Spinal cord (tissue), 10 donors: Measurements from ENCODE around the gene LARP1B. TPM values are rescaled to one million over a fixed set of nuclear protein-coding genes. Genes with fewer than 3 reads are reported as not detected.
"Not testable (repeated sequence)": the region's sequence is repeated elsewhere in the genome, so short reads cannot be mapped to it uniquely, and the experiment has no call there.

ENCODE experiments used
- DNase-seq, 6 donors: peaks; one replicate each; pipeline versions ENCODE4 v3.0.0 to v3.0.0-alpha.2; 2013 to 2015; ENCODE audit warnings: low spot score in 6 of 6, low read depth in 4 of 6
- H3K27ac ChIP-seq: one replicate; pipeline ENCODE4 v1.5.1; 2013; ENCODE audit warnings: low read depth, low read length, control low read depth
- H3K27me3 ChIP-seq: one replicate; pipeline ENCODE4 v1.6.1; 2013; ENCODE audit warnings: low read length; ENCODE audit not compliant: control insufficient read depth, insufficient read depth
- H3K36me3 ChIP-seq: one replicate; pipeline ENCODE4 v1.6.1; 2013; ENCODE audit warnings: low read length; ENCODE audit not compliant: control insufficient read depth, insufficient read depth
- H3K4me1 ChIP-seq: one replicate; pipeline ENCODE4 v1.6.1; 2013; ENCODE audit warnings: low read length; ENCODE audit not compliant: control insufficient read depth, insufficient read depth
- H3K4me3 ChIP-seq: one replicate; pipeline ENCODE4 v1.5.1; 2013; ENCODE audit warnings: low read depth, low read length, control low read depth
- H3K9me3 ChIP-seq: one replicate; pipeline ENCODE4 v1.6.1; 2013; ENCODE audit warnings: low read length; ENCODE audit not compliant: control insufficient read depth, insufficient read depth
- WGBS: methylation state at CpG from one replicate; pipeline ENCODE4 v1.1.5; 2013; ENCODE audit warnings: missing lambda C conversion rate; ENCODE audit not compliant: insufficient coverage; 5-methylcytosine and 5-hydroxymethylcytosine counted together
- polyA plus RNA-seq, 2 donors: library from polyadenylated mRNA; unstranded; fragments of 120-200 nt; gene quantifications; one replicate each; pipeline ENCODE4 v1.2.1, GENCODE V29; 2013; ENCODE audit not compliant: insufficient read length in 2 of 2
- total RNA-seq, 2 donors: library from RNA; depleted of rRNA in 1 of 2; stranded (reverse); fragments of 120-200 nt in 1 of 2; fragments of >200 nt in 1 of 2; gene quantifications; one replicate each; pipeline versions ENCODE4 v1.2.3 to v1.2.4, GENCODE V29; 2013 to 2014
- donor health status: healthy.

Gene LARP1B
- total and polyA plus RNA-seq, 4 donors: 17.1 to 39.0 (median 26.4) TPM

- no CpG with 5 or more reads among the region's 3 CpGs for WGBS
Measured at GRCh38 chr4:128241019-128241418, 179.9 kb downstream of the LARP1B start.

GRCh38 chr4:128241425-128241913 is 180.4 kb downstream of the LARP1B start:
- Histone ChIP-seq H3K36me3 (no peaks in the 10 kb centered on the region), H3K4me3 (no peak overlapping the region), H3K27me3 (no peaks in the 10 kb centered on the region), H3K4me1 (no peaks in the 10 kb centered on the region), H3K27ac (no peak overlapping the region), H3K9me3 (no peaks in the 10 kb centered on the region)
- WGBS: 38% methylated on average over 2 of the region's 3 CpGs
- DNase-seq: peak in 2 of 6 donors; percentile 22 to 75

More at GRCh38 chr4:128241019-128241418, 179.9 kb downstream of the LARP1B start:
- Histone ChIP-seq H3K27me3 (no peaks in the 10 kb centered on the region), H3K4me1 (no peaks in the 10 kb centered on the region), H3K4me3 (no peak overlapping the region), H3K27ac (no peak overlapping the region), H3K36me3 (no peaks in the 10 kb centered on the region), H3K9me3 (no peaks in the 10 kb centered on the region)
- DNase-seq: no peak

GRCh38 chr4:128241981-128242380 is 180.9 kb downstream of the LARP1B start:
- Histone ChIP-seq H3K4me1 (no peaks in the 10 kb centered on the region), H3K9me3 (peaks cover 2% of the 10 kb centered on the region), H3K36me3 (no peaks in the 10 kb centered on the region), H3K27ac (no peak overlapping the region), H3K4me3 (no peak overlapping the region), H3K27me3 (no peaks in the 10 kb centered on the region)
- DNase-seq: no peak
- 80% methylated on average over 2 of the region's 3 CpGs for WGBS

- Histone ChIP-seq H3K27ac (no peak overlapping the region), H3K27me3 (no peaks in the 10 kb centered on the region), H3K4me3 (no peak overlapping the region), H3K4me1 (no peaks in the 10 kb centered on the region), H3K36me3 (no peaks in the 10 kb centered on the region), H3K9me3 (peaks cover 2% of the 10 kb centered on the region)
- no peak for DNase-seq
- 96% methylated on average over 3 of the region's 4 CpGs for WGBS
Measured at GRCh38 chr4:128242601-128243000, 181.5 kb downstream of the LARP1B start.

GRCh38 chr4:128244379-128244778 is 183.3 kb downstream of the LARP1B start:
- WGBS: 100% methylated on average over 1 of the region's 2 CpGs
- Histone ChIP-seq H3K36me3 (no peaks in the 10 kb centered on the region), H3K4me1 (no peaks in the 10 kb centered on the region), H3K27me3 (no peaks in the 10 kb centered on the region), H3K4me3 (no peak overlapping the region), H3K27ac (no peak overlapping the region), H3K9me3 (peaks cover 8% of the 10 kb centered on the region)
- no peak for DNase-seq

GRCh38 chr4:128245391-128245790 is 184.3 kb downstream of the LARP1B start:
- H3K27ac ChIP-seq, DNase-seq, H3K27me3 ChIP-seq, H3K4me3 ChIP-seq, H3K36me3 ChIP-seq, H3K4me1 ChIP-seq: not testable (repeated sequence)
- WGBS: 60% methylated on average over 1 of the region's 5 CpGs
- peaks cover 13% of the 10 kb centered on the region for H3K9me3 ChIP-seq

- Histone ChIP-seq H3K9me3 (peaks cover 15% of the 10 kb centered on the region), H3K4me1 (no peaks in the 10 kb centered on the region), H3K27me3 (no peaks in the 10 kb centered on the region), H3K36me3 (no peaks in the 10 kb centered on the region), H3K27ac (no peak overlapping the region), H3K4me3 (no peak overlapping the region)
- no peak for DNase-seq
- no CpG with 5 or more reads among the region's 1 CpG for WGBS
Measured at GRCh38 chr4:128247906-128248305, 186.8 kb downstream of the LARP1B start.

- H3K9me3 ChIP-seq: peaks cover 15% of the 10 kb centered on the region
- H3K4me1 ChIP-seq: no peaks in the 10 kb centered on the region
- no peak for DNase-seq
- no peak overlapping the region for H3K4me3 ChIP-seq
- H3K36me3 ChIP-seq: no peaks in the 10 kb centered on the region
- H3K27me3 ChIP-seq: no peaks in the 10 kb centered on the region
- WGBS: 60% methylated on average over 2 of the region's 4 CpGs
- H3K27ac ChIP-seq: no peak overlapping the region
Measured at GRCh38 chr4:128249787-128250668, 188.9 kb downstream of the LARP1B start.

- 90% methylated on average over 2 of the region's 3 CpGs for WGBS
- H3K27me3 ChIP-seq: no peaks in the 10 kb centered on the region
- no peaks in the 10 kb centered on the region for H3K9me3 ChIP-seq
- H3K4me1 ChIP-seq: no peaks in the 10 kb centered on the region
- DNase-seq: no peak
- H3K36me3 ChIP-seq: no peaks in the 10 kb centered on the region
- H3K27ac ChIP-seq: no peak overlapping the region
- H3K4me3 ChIP-seq: no peak overlapping the region
Measured at GRCh38 chr4:128255906-128256305, 194.8 kb downstream of the LARP1B start.

GRCh38 chr4:128256539-128256938 is 195.4 kb downstream of the LARP1B start:
- no peaks in the 10 kb centered on the region for H3K27me3 ChIP-seq
- H3K27ac ChIP-seq: no peak overlapping the region
- H3K4me3 ChIP-seq: no peak overlapping the region
- WGBS: no CpG with 5 or more reads among the region's 1 CpG
- no peak for DNase-seq
- no peaks in the 10 kb centered on the region for H3K36me3 ChIP-seq
- H3K4me1 ChIP-seq: no peaks in the 10 kb centered on the region
- H3K9me3 ChIP-seq: no peaks in the 10 kb centered on the region
